Spleen (tissue), 11 donors: Measurements from ENCODE around the gene RIMS3. TPM values are rescaled to one million over a fixed set of nuclear protein-coding genes. Genes with fewer than 3 reads are reported as not detected.

Experiments used
- DNase-seq: peaks from one replicate; pipeline ENCODE4 v3.0.0-alpha.2; 2020
- H3K27ac ChIP-seq, 8 donors: fragments of 200-600 bp; sonication (generic) in 7 of 8; 1 replicate in 4 of 8; 2 replicates in 4 of 8; pipeline versions ENCODE4 v1.5.0 to v1.8.0; 2016 to 2021; ENCODE audit warnings: inconsistent platforms in 4 of 8, mild to moderate bottlenecking in 4 of 8, moderate library complexity in 1 of 8
- H3K27me3 ChIP-seq, 7 donors: fragments of 200-600 bp; sonication (generic) in 6 of 7; replicated peaks in 1 of 7; 1 replicate in 4 of 7; 2 replicates in 3 of 7; pipeline versions ENCODE4 v1.5.0 to v1.8.0; 2016 to 2021; ENCODE audit warnings: inconsistent platforms in 3 of 7, mild to moderate bottlenecking in 1 of 7
- H3K36me3 ChIP-seq, 6 donors: fragments of 200-600 bp; sonication (generic) in 5 of 6; 1 replicate in 4 of 6; 2 replicates in 2 of 6; pipeline versions ENCODE4 v1.5.0 to v1.8.0; 2016 to 2021; ENCODE audit warnings: inconsistent platforms in 2 of 6
- H3K4me1 ChIP-seq, 6 donors: fragments of 200-600 bp; sonication (generic) in 5 of 6; 1 replicate in 3 of 6; 2 replicates in 3 of 6; pipeline versions ENCODE4 v1.5.0 to v1.8.0; 2016 to 2021; ENCODE audit warnings: inconsistent platforms in 3 of 6
- H3K4me3 ChIP-seq, 8 donors: fragments of 200-600 bp; sonication (generic) in 7 of 8; 1 replicate in 4 of 8; 2 replicates in 4 of 8; pipeline versions ENCODE4 v1.5.0 to v1.8.0; 2016 to 2021; ENCODE audit warnings: inconsistent platforms in 4 of 8, mild to moderate bottlenecking in 4 of 8, moderate library complexity in 2 of 8
- H3K9me3 ChIP-seq, 8 donors: fragments of 200-600 bp; sonication (generic) in 7 of 8; 1 replicate in 4 of 8; 2 replicates in 4 of 8; pipeline versions ENCODE4 v1.5.0 to v1.8.0; 2016 to 2021; ENCODE audit warnings: inconsistent platforms in 4 of 8
- POLR2A ChIP-seq, 3 donors: fragments of 450-650 bp; IDR thresholded peaks; one replicate each; pipeline ENCODE4 v1.5.1; 2017; ENCODE audit warnings: antibody characterized with exemption in 3 of 3, mild to moderate bottlenecking in 1 of 3
- POLR2AphosphoS5 ChIP-seq, 3 donors: sonication (generic); formaldehyde crosslinking; IDR thresholded peaks; one replicate each; pipeline ENCODE4 v1.5.1; 2017; ENCODE audit warnings: antibody characterized with exemption in 3 of 3
- WGBS, 5 donors: extraction: QIAGEN DNeasy Blood & Tissue Kit in 3 of 5; methylation state at CpG; one replicate each; pipeline versions ENCODE4 v1.1.5 to v1.1.7; 2013 to 2018; 5-methylcytosine and 5-hydroxymethylcytosine counted together
- intact Hi-C: fragments of 100-400 bp; cut with DNase I; formaldehyde crosslinking; loops from one replicate; pipeline ENCODE4 v1.15.0; 2023; ENCODE audit warnings: low total_unique reads
- polyA plus RNA-seq, 3 donors: library from polyadenylated mRNA; stranded (reverse); fragments of 200-250 nt; gene quantifications; one replicate each; pipeline ENCODE4 v1.2.1, GENCODE V29; 2013
- total RNA-seq, 7 donors: library from RNA; depleted of rRNA in 3 of 7; stranded (reverse); fragments of >200 nt in 3 of 7; fragmentation: NEBNext Ultra II Directional in 4 of 7; extraction: Animal tissue kit (Norgen Biotek cat#: 25700) in 4 of 7; gene quantifications; one replicate each; pipeline versions ENCODE4 v1.1.0 to v1.2.1, GENCODE V29; 2016 to 2021
- TF ChIP-seq, protein P1 (sequence below), 11 experiments: fragments of 200-600 bp in 7 of 11; fragments of 450-650 bp in 4 of 11; sonication (generic) in 4 of 11; IDR thresholded peaks in 8 of 11; conservative IDR thresholded peaks in 3 of 11; 1 replicate in 7 of 11; 2 replicates in 4 of 11; pipeline versions ENCODE4 v1.4.0 to v1.8.0; 2016 to 2021; ENCODE audit warnings: antibody characterized with exemption in 11 of 11, inconsistent platforms in 4 of 11, mild to moderate bottlenecking in 1 of 11
- donor health status: healthy with polysubstance abuse.
- donor health status: DM: no; HTN: no; CAD: no; lungs with moderate emphysema.
- donor health status: DM: no; HTN: no; CAD: no.
- donor health status: Bipolar disorder and iron deficiency.
- donor health status: healthy.
- donor health status: DM: no; HTN: no; CAD: no.
- donor health status: DM: yes; HTN: yes; CAD: no.

Gene RIMS3
- total and polyA plus RNA-seq, 10 donors, result 0.30 to 6.9 (median 2.7) TPM

DNA sequence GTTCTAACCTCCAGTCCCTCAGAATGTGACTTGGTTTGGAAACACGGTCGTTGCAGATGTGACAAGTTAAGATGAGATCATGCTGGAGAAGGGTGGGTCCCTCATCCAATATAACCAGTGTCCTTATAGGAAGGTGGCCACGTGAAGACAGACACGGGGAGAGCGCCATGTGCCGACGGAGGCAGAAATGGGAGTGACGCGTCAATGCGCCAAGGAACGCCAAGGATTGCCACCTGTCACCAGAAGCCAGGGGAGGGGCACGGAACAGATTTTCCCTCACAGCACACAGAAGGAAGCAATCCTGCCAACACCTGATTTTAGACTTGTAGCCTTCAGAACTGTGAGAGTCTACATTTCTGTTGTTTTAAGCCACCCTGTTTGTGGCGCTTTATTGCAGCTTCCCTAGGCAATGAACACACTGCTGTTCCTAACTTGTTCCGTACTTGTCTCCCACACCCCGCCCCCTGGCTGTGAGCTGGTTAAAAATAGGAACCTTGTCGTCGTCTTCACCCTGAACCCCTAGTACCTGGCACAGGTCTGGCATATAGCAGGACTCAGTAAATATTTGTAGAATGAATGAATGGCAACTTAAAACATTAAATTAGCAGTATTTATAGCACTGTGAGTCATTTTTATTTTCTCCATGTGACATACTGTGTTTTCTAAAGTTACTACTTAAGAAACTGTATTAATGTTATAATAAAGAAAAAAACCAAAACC is 14.2 kb downstream of the RIMS3 start:
- no peaks in the 10 kb centered on the region for H3K36me3 ChIP-seq
- H3K27me3 ChIP-seq, result peaks cover 0 to 17% (median 4%) of the 10 kb centered on the region in 7 donors
- no peaks in the 10 kb centered on the region for H3K9me3 ChIP-seq
- 73 to 80% (median 79%) methylated on average over 17 of the region's 17 CpGs for WGBS, 5 donors
- intact Hi-C loops, result no loop called here
- TF ChIP-seq POLR2A (IDR thresholded peaks at IDR 0.05) (no peak), POLR2AphosphoS5 (IDR thresholded peaks at IDR 0.05) (no peak)
- TF ChIP-seq, protein P1, sequence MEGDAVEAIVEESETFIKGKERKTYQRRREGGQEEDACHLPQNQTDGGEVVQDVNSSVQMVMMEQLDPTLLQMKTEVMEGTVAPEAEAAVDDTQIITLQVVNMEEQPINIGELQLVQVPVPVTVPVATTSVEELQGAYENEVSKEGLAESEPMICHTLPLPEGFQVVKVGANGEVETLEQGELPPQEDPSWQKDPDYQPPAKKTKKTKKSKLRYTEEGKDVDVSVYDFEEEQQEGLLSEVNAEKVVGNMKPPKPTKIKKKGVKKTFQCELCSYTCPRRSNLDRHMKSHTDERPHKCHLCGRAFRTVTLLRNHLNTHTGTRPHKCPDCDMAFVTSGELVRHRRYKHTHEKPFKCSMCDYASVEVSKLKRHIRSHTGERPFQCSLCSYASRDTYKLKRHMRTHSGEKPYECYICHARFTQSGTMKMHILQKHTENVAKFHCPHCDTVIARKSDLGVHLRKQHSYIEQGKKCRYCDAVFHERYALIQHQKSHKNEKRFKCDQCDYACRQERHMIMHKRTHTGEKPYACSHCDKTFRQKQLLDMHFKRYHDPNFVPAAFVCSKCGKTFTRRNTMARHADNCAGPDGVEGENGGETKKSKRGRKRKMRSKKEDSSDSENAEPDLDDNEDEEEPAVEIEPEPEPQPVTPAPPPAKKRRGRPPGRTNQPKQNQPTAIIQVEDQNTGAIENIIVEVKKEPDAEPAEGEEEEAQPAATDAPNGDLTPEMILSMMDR (IDR thresholded peaks at IDR 0.05 in 8 of 11, conservative IDR thresholded peaks at IDR 0.05 in 3 of 11), result no peak
- no peak overlapping the region for H3K27ac ChIP-seq
- DNase-seq, result peak; percentile 25
- H3K4me1 ChIP-seq, result peaks cover 0 to 4% (median 0%) of the 10 kb centered on the region in 6 donors
- H3K4me3 ChIP-seq, result no peak overlapping the region

- Histone ChIP-seq H3K27me3 (peaks cover 0 to 17% (median 4%) of the 10 kb centered on the region in 7 donors), H3K4me1 (peaks cover 0 to 4% (median 0%) of the 10 kb centered on the region in 6 donors), H3K4me3 (no peak overlapping the region), H3K36me3 (peaks cover 0 to 4% (median 0%) of the 10 kb centered on the region in 6 donors), H3K9me3 (no peaks in the 10 kb centered on the region), H3K27ac (no peak overlapping the region)
- intact Hi-C loops, result no loop called here
- 49 to 80% (median 59%) methylated on average over 2 to 4 of the region's 4 CpGs for WGBS, 5 donors
- peak; percentile 61 for DNase-seq
- TF ChIP-seq POLR2AphosphoS5 (IDR thresholded peaks at IDR 0.05), result no peak
- TF ChIP-seq, protein P1 (IDR thresholded peaks at IDR 0.05 in 8 of 11, conservative IDR thresholded peaks at IDR 0.05 in 3 of 11), result peak in 3 of 11 experiments; percentile 26 to 41 (median 33)
These were observed 15.4 kb downstream of the RIMS3 start for GRCh38 chr1:40650075-40650474.

GRCh38 chr1:40649592-40649930 is 15.9 kb downstream of the RIMS3 start:
- peak; percentile 17 for DNase-seq
- Histone ChIP-seq H3K27ac (no peak overlapping the region), H3K9me3 (no peaks in the 10 kb centered on the region), H3K27me3 (peaks cover 0 to 17% (median 4%) of the 10 kb centered on the region in 7 donors), H3K4me3 (no peak overlapping the region), H3K4me1 (peaks cover 0 to 4% (median 0%) of the 10 kb centered on the region in 6 donors), H3K36me3 (peaks cover 0 to 4% (median 0%) of the 10 kb centered on the region in 6 donors)
- TF ChIP-seq POLR2A (IDR thresholded peaks at IDR 0.05), result no peak
- TF ChIP-seq POLR2AphosphoS5 (IDR thresholded peaks at IDR 0.05), result no peak
- TF ChIP-seq, protein P1 (IDR thresholded peaks at IDR 0.05 in 8 of 11, conservative IDR thresholded peaks at IDR 0.05 in 3 of 11), result no peak
- WGBS, 5 donors, result 68 to 85% (median 73%) methylated on average over 5 of the region's 5 CpGs
- intact Hi-C loops, result no loop called here

GRCh38 chr1:40648928-40649591 is 16.4 kb downstream of the RIMS3 start:
- 37 to 74% (median 66%) methylated on average over 4 to 15 of the region's 15 CpGs for WGBS, 5 donors

More at GRCh38 chr1:40648928-40649591, 16.4 kb downstream of the RIMS3 start:
- H3K9me3 ChIP-seq, result no peaks in the 10 kb centered on the region
- H3K4me3 ChIP-seq, result no peak overlapping the region
- H3K27ac ChIP-seq, result no peak overlapping the region
- TF ChIP-seq POLR2A (IDR thresholded peaks at IDR 0.05), result no peak
- TF ChIP-seq POLR2AphosphoS5 (IDR thresholded peaks at IDR 0.05), result no peak
- TF ChIP-seq, protein P1 (IDR thresholded peaks at IDR 0.05 in 8 of 11, conservative IDR thresholded peaks at IDR 0.05 in 3 of 11), result no peak
- H3K27me3 ChIP-seq, result peaks cover 0 to 15% (median 3%) of the 10 kb centered on the region in 7 donors
- peaks cover 0 to 4% (median 0%) of the 10 kb centered on the region in 6 donors for H3K4me1 ChIP-seq
- peaks cover 0 to 4% (median 0%) of the 10 kb centered on the region in 6 donors for H3K36me3 ChIP-seq
- intact Hi-C loops, result no loop called here
- DNase-seq, result no peak
